ENCODE measurements around the gene ATP5PO. TPM values are rescaled to one million over a fixed set of nuclear protein-coding genes. Genes with fewer than 3 reads are reported as not detected.

ATP5PO gene, protein sequence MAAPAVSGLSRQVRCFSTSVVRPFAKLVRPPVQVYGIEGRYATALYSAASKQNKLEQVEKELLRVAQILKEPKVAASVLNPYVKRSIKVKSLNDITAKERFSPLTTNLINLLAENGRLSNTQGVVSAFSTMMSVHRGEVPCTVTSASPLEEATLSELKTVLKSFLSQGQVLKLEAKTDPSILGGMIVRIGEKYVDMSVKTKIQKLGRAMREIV
- total RNA-seq (2014; rRNA removed) (288 and 386 TPM in 2 replicates), Bru-seq, nascent RNA (percentile 99 among the genes with signal in this experiment), BruChase-seq, experiment 1, labeled RNA remaining after a 6-hour chase (percentile 100 among the genes with signal in this experiment), BruChase-seq, experiment 2, labeled RNA remaining after a 2-hour chase (percentile 99 among the genes with signal in this experiment)
- long read RNA-seq, transcript ATP5PO-201 (7 exons, 932 nt): major isoform, 277 of 359 reads
- long read RNA-seq, partial matches to known transcripts: 75 of 359 reads
- long read RNA-seq, other reads (novel, unspliced or antisense): 7 of 359 reads

DNA sequence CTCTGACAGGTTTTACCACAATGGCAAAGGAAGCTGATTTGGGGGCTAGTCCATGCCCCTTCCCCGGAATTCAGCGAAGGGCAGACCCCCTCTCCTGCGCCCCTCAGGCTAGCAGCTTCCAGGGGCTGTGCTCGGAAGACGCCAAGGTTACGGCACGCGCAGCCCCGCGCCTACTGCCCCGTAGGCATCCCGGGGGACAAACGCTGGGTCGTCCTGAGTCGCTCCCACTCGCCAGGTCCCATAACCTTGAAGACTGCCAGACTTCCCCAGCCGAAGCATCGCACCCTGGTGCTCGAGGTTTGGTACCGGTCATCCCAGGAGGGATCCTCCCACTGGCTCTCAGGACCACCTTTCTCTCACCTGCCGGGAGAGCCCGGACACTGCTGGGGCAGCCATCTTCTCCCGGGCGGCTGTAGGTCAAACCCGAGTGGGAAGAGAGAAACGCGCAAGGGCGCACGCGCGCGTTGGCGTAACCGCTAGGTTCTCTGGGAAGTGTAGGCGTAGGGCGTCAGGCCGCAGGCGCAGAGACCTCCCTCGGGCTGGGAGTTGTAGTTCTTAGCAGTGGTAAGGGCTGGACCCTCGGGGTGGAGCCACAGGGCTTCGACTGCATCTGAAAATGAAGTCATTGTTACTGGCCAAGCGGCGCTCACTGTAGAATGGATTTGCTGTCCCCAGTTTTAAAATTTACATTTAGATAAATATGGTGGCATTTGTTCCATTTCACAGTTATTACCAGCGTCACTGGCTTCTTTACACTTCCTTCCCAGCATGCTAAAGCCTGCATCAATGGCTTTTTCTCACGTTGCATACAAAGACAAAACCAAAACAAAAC, at the start of gene ATP5PO:
Gene ATP5PO (minus strand): TSS at position 437 of the 832 bp plus-strand sequence. CDS start 41 bp downstream, at position 396.
- Histone ChIP-seq H3K27me3 (ENCODE audit: low read length) (no peaks in the 10 kb centered on the region), H3K9me2 (replicated peaks; ENCODE audit: low read length) (no peaks in the 10 kb centered on the region), H2AFZ (ENCODE audit: low read length) (peak within 1 kb of the TSS; percentile 99), H3K36me3 (ENCODE audit: low read depth, low read length) (peaks cover 25% of the 10 kb centered on the region), H3F3A (ENCODE audit: low read length, unreplicated experiment) (no peaks in the 10 kb centered on the region), H3K9me3 (ENCODE audit: low read length) (no peaks in the 10 kb centered on the region), H3K79me2 (ENCODE audit: low read length) (peaks cover 46% of the 10 kb centered on the region), H3K27ac (ENCODE audit: low read length) (peak within 1 kb of the TSS; percentile 36), H3K4me1 (ENCODE audit: insufficient read depth, low read length) (peaks cover 13% of the 10 kb centered on the region), H4K20me1 (ENCODE audit: low read length) (no peaks in the 10 kb centered on the region), H3K4me2 (ENCODE audit: low read length) (peak within 1 kb of the TSS; percentile 89), H3K4me3 (ENCODE audit: low read length) (peak within 1 kb of the TSS; percentile 85), H3K9ac (ENCODE audit: low read length) (peak within 1 kb of the TSS; percentile 92)
- BruUV-seq (replicated peaks): TSS peak; percentile 70
- POLR2A ChIA-PET (ENCODE audit: unreplicated experiment): no interaction called here
- peak; percentile 99 for ATAC-seq
- peak; percentile 99 for DNase-seq
- TF ChIP-seq EZH2phosphoT487 (IDR thresholded peaks at IDR 0.05; ENCODE audit: borderline replicate concordance, low read length) (no peak), EZH2 (IDR thresholded peaks at IDR 0.05; ENCODE audit: low read length, unreplicated experiment) (no peak)
- TF ChIP-seq, protein P1, sequence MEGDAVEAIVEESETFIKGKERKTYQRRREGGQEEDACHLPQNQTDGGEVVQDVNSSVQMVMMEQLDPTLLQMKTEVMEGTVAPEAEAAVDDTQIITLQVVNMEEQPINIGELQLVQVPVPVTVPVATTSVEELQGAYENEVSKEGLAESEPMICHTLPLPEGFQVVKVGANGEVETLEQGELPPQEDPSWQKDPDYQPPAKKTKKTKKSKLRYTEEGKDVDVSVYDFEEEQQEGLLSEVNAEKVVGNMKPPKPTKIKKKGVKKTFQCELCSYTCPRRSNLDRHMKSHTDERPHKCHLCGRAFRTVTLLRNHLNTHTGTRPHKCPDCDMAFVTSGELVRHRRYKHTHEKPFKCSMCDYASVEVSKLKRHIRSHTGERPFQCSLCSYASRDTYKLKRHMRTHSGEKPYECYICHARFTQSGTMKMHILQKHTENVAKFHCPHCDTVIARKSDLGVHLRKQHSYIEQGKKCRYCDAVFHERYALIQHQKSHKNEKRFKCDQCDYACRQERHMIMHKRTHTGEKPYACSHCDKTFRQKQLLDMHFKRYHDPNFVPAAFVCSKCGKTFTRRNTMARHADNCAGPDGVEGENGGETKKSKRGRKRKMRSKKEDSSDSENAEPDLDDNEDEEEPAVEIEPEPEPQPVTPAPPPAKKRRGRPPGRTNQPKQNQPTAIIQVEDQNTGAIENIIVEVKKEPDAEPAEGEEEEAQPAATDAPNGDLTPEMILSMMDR (conservative IDR thresholded peaks at IDR 0.05; ENCODE audit: low read depth, low read length): no peak
- CTCF ChIA-PET: no interaction called here
- intact Hi-C loops (cut with micrococcal nuclease): loop anchor here (1.0 kb wide), 1 partner anchor 273 kb away; the partner anchor contains the start of gene ITSN1

DNA sequence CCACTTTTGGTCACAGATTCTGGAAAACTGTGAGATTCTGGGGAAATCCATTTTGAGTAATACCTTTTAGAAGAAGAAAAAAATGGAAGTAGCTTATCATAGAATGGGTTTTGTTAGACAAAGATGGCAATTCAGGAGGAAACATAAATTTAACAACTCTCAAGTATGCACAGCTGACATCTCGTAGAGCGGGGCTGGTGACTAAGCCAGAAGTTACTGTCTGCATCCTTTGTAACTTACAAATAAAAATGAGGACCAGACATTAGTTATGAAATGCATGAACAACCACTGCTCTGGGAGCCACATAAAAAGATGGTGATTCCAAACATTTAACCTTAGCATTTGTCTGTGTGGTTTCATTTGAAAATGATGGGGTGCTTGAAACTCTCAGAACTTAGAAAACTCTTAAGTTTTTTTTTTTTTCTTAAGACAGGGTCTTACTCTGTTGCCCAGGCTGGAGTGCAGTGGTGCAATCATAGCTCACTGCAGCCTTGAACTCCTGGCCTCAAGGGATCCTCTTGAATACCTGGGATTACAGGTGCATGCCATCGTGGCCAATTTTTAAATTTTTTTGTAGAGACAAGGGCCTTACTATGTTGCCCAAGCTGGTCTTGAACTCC, 49.2 kb upstream of the ATP5PO start:
- H3K27me3 ChIP-seq (ENCODE audit: low read length): no peaks in the 10 kb centered on the region
- H3K36me3 ChIP-seq (ENCODE audit: low read depth, low read length): no peaks in the 10 kb centered on the region
- no peaks in the 10 kb centered on the region for H3K9me3 ChIP-seq (ENCODE audit: low read length)
- no peak overlapping the region for H2AFZ ChIP-seq (ENCODE audit: low read length)
- no peaks in the 10 kb centered on the region for H3K79me2 ChIP-seq (ENCODE audit: low read length)
- intact Hi-C loops (cut with micrococcal nuclease): no loop called here
- CTCF ChIA-PET: no interaction called here
- DNase-seq (no peak), ATAC-seq (no peak)
- H3K9me2 ChIP-seq (replicated peaks; ENCODE audit: low read length): no peaks in the 10 kb centered on the region
- peaks cover 13% of the 10 kb centered on the region for H3F3A ChIP-seq (ENCODE audit: low read length, unreplicated experiment)
- TF ChIP-seq EZH2 (IDR thresholded peaks at IDR 0.05; ENCODE audit: low read length, unreplicated experiment) (no peak), EZH2phosphoT487 (IDR thresholded peaks at IDR 0.05; ENCODE audit: borderline replicate concordance, low read length) (no peak)
- TF ChIP-seq, protein P1 (conservative IDR thresholded peaks at IDR 0.05; ENCODE audit: low read depth, low read length): no peak
- H3K4me3 ChIP-seq (ENCODE audit: low read length): no peak overlapping the region
- H3K4me1 ChIP-seq (ENCODE audit: insufficient read depth, low read length): peaks cover 19% of the 10 kb centered on the region
- POLR2A ChIA-PET (ENCODE audit: unreplicated experiment): no interaction called here
- BruUV-seq (replicated peaks): no TSS peak
- no peak overlapping the region for H3K27ac ChIP-seq (ENCODE audit: low read length)
- no peak overlapping the region for H3K9ac ChIP-seq (ENCODE audit: low read length)
- H4K20me1 ChIP-seq (ENCODE audit: low read length): no peaks in the 10 kb centered on the region
- H3K4me2 ChIP-seq (ENCODE audit: low read length): no peak overlapping the region
